Ishikawa (cell line): ENCODE measurements around the gene PDZRN3.

Experiments
- EP300 ChIP-seq: IDR thresholded peaks from 2 replicates; pipeline ENCODE4 v1.6.1; 2012; ENCODE audit warnings: borderline replicate concordance
- TAF1 ChIP-seq: IDR thresholded peaks from 2 replicates; pipeline ENCODE4 v1.6.1; 2012; ENCODE audit warnings: low read depth, mild to moderate bottlenecking

GRCh38 chr3:73398084-73398483 is 226.7 kb downstream of the PDZRN3 start:
- no peak for TF ChIP-seq EP300
- TF ChIP-seq TAF1 = no peak
